NCI-H524 (cell line): ENCODE data around the gene AIDA.
"Not testable (repeated sequence)": the region's sequence is repeated elsewhere in the genome, so short reads cannot be mapped to it uniquely, and the experiment has no call there.

ENCODE experiments used
- DNase-seq, 2 experiments: peaks; one replicate each; lab custom pipeline; 2025; lab: John Stamatoyannopoulos, UW

AIDA gene

DNA sequence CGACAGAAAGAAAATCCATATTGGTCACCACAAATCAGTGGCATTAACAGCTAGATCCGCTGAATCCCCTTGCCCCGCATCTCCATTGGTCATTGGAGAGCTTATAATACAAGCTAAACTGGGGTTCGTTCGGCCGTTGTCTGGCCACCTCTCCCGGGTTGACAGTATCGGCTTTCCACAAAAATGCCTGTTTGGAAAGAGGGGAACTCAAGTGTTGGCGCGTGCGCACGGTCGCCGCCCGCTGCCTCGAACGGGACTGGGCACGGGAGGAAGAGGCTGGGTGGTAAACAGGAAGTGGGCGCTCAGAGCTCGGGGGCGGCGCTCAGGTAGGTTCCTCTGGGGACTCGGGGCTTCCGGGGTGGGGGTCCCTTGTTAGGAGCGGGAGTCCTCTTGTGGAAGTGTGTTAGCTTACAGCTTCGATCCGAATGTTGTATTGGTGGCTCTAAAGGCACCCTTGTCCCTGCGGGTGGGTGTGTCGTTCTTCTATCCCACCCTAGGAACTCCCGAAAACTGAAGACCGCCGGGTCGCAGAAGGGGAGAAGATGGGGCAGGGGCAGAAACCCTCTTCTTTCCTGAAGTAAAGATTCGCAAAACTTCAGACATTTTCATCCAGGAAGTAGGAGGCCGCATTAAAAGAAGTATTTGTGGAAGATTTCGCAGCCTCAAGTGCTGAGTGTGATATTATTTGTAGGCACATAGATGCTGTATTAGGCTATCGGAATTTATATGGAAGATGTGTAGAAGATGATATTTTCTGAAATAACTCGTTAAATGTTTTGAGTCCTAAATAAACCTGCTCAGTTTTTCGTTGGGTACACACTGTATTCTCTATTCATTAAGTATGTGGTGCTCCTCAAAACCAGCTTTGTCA is 1.0 kb upstream of the AIDA start:
- peak; percentile 89 to 95 for DNase-seq

DNA sequence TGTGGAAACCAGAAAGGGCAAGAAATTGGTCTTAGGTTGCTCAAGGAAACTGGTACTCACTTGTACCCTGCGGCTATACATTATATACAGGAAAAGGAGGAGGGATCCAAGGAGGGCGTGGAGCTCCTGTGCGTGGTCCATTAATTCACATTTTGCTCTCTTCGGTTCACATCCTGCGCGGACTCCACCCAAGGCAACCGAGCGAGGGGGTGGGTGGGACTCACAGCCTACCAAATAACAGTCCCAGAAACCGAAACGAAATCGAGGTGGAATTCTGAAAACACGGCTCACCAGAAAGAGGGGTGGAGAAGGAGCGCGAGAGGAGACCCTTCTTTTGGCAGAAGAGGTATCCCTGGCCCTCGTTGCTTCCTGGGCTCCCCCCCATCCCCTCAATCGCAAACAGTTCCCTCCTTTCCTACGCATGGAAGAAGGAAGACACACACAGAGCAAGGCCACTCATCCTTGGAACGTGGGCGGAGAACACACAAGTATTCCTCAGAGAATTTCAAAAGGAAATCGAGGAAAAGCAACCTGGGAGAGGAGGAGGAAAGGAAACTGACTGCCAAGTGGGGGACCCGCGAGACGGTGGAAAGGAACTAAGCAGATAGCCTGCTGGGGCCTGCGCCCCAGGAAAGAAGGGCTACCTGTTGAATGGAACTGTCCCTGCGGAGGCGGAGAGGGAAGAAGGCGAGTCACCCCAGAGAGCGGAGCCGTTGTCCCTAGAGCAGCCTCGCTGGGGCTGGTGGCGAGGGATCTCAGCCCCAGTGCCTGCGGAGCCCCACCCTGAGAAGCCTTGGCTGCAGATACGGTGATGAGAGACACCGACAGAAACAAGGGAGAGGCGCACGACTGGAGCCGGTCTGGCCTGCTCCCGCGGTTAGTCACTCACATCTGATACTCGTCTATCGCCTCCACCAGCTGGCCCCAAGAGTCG is 705 bp downstream of the AIDA start:
- DNase-seq: peak; percentile 49 to 51

DNA sequence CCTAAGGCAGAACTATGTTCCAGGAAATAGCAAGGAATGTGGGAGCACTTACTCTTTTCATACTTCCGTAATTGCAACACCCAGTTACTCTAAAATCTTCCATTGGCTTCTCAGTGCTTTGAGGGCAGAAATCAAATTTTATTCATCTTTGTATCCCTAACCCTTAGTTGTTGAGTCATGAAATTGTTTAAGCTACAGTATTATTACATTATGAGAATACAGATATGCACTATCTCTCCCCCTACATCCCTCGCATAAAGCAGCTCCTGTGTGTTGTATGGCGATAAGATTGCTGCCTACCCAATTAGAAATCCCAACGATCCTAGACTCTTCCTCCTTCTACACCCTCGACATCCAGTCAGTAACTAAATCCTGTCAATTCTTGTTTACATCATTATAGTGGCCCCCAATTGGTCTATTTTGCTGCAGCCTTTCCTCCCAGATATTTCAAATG is 2.6 kb downstream of the AIDA start:
- no peak for DNase-seq

DNA sequence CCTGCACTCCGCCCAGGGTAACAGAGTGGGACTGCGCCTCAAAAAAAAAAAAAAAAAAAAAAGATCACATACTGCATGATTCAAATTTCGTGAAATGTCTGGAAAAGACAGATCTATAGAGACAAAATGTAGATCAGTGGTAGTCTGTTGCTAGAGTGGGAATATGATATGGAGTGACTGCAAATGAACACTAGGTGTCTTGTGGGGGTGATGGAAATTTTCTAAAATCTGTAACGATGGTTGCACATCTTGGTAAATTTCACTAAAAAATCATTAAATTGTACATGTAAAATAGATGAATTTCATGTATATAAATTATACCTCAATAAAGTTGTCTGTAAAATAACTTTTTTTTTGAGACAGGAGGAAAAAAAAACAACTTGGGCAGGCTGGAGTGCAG is 5.5 kb downstream of the AIDA start:
- DNase-seq: no peak

DNA sequence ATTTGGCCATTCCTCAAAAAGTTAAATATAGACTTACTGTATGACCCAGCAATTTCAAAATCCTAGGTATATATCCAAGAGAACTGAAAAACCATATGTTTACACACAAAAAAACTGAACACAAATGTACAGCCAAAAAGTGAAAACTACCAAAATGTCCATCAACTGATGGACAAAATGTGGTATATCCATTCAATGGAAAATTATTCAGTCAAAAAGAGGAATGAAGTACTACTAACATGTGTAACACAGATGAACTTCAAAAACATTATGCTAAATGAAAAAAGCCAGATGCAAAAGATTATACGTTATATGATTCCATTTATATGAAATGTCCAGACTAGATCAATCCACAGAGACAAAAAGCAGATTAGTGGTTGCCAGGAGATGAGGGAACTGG is 8.0 kb downstream of the AIDA start:
- no peak for DNase-seq

DNA sequence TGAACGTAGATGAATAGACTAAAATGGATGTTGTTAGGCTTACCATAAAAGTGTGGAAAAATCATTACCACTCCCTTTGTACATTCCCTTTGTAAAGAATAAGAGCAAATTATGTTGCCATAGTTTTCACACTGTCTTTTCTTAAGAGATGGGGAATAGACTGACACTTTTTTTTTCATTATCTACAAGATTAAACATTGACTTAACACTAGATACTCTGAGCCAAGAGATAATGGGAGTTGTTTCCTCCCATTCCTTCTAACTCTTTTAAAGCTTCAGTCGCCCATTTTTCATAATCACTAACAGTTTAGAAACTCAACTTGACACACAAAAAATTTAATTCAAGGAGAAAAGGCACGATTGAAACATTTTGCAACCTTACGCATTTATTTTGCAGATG is 10.1 kb downstream of the AIDA start:
- DNase-seq: no peak

DNA sequence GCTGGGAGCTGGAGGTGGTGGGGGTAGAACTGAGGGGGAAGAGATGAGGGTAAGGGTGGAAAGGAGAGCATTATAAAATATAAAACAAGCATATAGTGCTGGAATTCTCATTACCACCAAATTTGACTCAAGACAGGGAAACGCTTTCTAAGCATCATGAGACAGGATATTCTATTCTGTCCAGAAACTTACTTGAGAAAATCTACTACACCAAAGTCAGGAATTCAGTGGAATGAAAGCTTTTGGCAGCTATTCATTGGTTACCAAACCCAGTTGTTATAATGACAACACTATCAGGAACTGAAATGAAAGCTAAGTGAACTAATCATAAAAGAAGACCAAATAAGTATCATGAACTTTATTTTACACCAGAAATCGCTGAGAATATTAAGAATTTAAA is 14.5 kb downstream of the AIDA start:
- DNase-seq: no peak

DNA sequence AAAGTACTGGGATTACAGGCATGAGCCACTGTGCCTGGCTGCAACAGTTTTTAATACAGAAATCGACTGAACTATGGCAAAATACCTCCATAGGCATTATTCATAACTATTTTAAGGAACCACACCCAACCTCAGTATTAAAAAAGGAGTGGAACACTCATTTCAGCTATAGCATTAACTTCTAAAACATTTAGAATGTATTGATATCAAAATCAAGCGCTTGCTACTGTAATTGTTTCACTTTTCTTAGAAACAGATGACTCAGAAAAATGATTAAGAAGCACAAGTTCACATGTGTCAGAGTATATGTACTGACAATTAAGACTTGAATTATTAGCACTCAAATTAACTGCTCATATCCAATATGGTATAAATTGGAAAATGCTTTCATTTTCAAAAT is 15.1 kb downstream of the AIDA start:
- no peak for DNase-seq

DNA sequence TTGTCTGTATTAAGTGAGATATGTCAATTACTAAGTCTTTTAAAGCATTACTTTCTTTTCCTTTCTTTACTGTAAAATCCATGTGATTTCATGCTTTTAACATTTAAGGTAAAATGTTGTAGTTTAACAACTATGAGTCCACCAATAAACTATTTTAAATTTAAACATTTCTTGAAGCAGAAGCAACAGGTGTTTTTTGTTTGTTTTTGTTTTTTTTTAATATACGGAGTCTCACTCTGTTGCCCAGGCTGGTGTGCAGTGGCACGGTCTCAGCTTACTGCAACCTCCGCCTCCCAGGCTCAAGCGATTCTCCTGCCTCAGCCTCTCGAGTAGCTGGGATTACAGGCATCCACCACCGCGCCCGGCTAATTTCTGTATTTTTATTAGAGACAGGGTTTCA is 15.6 kb downstream of the AIDA start:
- no peak for DNase-seq

DNA sequence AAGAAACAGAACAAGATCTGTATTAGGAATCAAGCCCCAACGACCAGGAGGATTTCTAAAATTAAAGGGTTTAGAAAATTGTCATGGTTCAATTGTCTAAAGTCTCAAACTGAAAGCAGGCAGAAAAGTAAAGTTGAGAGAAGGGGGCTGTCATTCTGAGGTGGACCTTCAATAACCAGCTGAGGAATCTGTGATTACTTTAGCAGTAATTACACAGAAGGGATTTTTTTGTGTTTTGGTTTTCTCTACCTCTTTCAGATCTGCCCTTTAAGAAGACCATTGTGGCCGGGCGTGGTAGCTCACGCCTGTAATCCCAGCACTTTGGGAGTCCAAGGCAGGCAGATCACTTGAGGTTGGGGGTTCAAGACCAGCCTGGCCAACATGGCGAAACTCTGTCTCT is 17.4 kb downstream of the AIDA start:
- DNase-seq: no peak

DNA sequence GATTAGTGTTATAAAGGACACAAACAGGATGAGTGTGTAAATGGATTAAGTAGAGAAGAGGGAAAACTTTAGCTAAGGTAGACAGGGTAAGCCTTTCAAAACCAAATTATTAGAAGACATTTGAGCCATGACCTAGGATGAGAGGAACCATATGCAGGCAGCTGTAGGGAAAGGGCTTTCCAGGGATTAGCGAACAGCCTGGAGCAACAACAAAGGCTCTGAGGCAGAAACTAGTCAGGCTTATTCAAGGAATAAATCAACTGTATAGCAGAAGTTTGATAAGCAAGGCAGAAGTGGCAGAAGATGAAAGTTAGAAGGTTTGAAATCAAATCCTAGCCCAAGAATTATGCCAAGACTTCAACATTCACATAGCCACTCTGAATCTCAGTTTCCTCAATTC is 21.3 kb downstream of the AIDA start:
- peak; percentile 10 to 41 for DNase-seq

DNA sequence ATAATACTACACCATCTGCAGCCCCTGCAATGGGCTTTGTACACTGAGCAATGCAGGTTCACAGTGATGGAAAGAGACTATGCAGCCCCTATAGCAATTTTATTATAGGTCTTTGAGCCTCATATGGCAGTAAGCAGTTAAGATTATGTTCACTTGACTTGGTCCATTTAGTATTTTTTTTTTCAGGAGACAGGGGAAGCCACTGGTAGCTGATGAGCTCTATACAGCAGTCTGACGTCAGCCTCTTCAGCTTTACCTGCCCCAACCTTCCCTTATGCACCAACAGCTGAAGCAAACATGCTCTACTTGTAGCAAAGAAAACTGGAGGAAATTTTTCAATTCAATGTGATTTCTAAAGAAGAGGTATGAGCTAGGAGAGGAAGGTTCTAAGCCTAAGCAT is 32.2 kb downstream of the AIDA start:
- DNase-seq: no peak

DNA sequence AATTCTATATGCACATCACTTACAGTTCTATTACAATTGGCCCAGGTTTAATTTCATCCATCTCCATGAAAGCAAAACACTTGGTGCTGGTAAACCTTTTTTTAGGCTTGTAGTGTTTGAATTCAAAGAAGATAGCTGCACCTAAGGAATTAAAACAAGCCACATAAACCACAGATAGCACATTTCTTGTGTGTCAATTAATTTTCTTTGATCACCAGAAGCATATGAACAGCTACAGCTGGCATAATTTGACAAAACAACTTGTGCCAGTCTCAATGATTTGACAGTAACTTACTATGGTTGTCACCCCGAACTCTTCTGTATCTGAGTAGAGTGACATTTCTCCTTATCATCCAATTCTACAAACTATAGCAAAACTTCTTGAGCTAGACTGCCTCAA is 42.2 kb downstream of the AIDA start:
- no peak for DNase-seq

DNA sequence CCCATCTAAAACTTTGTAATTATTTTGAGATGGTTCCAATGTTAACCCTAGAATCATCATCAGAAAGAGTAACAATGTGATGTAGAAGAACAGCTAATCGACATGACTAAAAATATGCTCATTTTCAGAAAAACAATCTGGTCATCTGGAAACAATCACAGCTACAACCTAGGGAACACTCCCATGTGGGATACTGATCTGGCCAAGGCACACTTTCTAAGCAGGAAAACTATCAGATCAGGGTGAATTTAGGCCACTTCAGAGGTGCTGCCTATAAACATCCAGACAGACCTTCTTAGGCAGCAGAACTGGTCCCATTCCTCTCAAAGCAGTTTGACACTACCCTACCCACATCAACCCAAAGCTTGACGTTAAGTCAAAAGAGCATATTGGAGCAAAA is 43.2 kb downstream of the AIDA start:
- DNase-seq: not testable (repeated sequence)

DNA sequence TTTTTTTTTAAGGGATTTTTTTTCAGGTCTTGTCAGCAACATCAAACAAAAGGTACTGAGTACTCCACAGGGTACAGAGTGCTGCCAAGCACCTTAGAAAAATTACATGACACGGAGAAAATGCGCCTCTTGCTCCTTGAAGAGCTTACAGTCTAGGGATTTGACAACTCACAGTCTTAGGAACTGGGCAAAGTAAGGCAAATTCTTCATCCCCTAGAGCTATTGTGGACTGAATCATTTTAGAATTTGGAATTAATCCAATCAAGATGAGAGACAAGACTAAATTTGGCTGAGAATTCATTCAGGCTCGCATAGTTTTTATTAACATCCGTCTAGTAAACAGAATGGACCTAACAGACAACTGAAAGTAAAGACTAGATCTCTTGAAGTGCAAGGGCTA is 44.1 kb downstream of the AIDA start:
- DNase-seq: not testable (repeated sequence)

DNA sequence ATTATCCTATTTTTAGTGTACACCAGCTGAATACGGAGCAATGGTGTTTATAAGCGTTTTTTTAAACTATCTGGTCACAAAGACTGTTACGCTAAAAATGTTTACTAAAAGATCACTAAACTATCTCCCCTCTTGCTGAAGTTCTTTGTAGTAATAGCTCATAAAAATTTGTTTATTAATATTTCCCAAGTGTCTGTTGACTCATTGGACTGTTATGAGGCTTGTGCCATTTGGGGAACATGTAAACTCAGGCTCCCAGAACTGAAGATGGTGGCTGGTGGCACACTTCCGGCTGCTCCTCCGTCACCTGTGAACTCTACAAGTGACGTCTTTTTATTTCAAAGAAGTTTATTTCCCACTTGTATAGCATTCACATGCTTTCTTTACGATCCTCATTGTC is 46.3 kb downstream of the AIDA start:
- no peak for DNase-seq

DNA sequence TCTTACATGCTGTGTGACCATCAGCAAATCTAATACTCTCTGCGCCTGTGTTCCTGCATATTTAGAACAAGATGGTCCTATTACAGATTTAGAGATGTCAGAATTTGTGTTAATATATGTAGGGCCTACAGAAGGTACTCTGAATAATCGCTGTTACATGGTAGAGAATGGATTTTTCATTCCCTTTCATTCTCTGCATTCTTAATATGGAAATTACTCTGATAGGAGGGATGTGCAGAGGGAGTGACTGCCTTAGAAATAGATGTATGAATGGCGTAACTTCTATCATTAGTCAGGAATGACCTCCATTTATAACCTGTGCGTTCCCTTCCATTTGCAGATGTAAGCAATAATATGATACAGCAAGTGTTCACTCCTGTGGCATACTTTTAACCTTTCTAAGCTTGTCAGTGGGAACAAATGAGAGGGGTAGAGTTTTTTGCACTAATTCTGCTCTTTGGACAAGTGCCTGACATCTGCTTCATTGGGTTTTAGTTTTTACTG is 48.8 kb downstream of the AIDA start:
- no peak for DNase-seq

DNA sequence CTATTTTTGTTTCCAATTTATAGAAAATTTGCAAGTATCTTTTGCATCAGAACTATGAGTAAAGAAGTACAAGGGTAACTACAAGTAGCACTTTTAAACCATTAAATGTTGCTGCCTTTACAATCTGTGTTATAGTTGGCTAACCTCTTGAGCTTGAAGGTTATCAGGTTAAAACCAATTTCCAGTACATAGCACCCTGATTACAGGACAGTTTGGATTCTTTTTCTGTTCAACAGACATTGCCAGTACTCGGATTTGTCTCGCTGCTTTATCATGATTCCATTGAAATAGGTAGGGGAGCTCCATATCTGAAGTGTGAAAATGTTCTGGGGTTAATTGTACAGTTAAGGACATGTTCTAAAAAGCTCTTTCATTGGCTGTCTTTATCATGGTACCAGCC is 54.4 kb downstream of the AIDA start:
- DNase-seq: no peak

DNA sequence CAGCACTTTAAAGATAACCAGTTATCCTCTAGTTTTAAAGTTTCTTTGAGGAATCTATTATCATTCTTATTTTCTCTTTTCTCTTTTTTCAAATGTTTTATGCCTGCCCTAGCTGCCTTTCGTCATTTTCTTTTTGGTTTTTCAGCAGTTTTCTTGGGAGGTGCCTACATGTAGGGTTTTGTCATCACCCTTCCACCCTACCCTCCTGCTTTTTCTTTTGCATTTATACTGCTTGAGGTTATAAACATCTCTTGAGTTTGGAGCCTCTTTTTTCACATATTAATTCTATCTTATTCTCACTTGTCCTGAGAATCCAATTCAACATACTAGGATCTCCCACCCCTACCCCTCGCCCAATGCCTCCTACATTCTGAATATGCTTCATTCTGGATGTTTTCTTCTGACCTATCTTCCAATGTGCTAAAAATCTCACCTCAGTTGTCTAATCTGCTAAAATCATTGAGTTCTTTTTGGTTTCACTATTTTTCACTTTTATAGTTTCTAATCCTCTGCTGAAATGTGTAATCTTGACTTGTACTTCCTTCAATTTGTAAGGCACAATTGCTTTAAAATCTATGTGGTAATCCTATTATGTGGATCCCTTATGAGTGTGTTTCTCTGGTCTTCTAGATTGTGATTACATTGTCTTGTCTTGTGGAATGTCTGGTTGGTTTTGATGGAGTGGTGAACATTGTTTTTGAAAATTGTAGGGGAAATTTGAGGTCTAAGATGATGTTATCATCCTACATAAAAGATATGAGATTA is 55.7 kb downstream of the AIDA start:
- DNase-seq: no peak

DNA sequence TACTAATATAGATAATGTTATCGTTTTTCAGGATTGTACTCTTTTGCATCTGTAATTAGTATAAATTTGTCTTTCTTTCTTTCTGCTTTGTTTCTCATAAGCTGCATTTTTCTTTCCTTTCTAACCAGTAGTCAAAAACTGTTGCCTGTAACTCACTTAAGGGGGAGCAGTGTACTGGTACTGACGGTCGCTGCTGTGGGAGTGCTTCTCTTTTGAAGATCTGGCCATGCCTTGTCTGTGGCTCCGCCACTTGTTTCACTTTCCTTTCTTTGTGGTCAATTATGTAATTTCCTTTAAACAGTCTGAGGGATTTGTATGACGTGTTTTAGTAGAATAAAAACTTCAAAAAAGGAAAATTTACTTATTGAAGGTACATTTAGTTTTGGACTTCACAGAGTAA is 57.4 kb downstream of the AIDA start:
- no peak for DNase-seq

DNA sequence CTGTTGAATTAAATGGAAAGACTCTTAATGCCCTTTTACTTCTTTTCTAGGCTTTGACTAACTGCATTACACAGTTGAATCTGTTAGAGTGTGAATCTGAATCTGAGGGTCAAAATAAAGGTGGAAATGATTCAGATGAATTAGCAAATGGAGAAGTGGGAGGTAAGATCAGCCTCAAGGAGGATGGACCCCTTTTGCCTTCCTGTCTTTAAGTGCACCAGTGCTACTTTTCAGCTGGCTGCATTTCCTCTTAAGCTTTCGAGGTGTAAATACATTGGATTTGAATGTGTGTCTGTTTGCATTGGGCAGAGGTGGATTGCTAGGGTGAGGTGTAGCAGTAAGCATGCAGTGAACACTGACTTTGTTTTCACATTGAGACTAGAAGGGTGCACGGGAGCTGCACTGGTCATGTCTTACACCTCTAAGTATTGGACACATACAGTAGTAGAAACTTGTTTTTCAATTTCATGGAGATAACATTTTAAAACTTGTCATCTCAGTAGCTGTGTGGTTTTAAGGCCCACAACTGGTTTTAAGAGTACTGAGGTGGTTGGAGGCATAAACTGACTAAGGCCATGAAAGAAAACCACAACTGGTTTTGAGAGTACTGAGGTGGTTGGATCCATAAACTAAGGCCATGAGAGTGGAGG is 59.0 kb downstream of the AIDA start:
- DNase-seq: no peak

DNA sequence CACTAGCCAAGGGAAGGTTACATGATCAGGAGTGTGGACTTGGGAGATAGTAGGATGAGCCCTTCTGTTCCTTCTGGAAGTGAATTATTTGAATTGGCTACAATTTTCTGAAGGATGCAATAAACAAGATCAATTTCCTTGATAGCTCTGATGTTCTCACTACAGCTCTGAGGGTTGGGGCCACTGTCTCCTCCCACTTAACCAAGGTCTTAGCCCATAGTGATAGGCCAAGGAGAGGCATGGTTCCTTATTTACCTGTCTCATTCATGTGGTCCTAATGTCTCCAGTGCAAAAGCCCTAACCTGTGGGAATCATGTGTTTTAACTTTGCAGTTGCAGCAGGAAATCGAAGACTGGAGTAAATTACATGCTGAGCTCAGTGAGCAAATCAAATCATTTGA is 59.6 kb downstream of the AIDA start:
- no peak for DNase-seq
